Spleen (tissue), 11 donors: ENCODE measurements around the gene LRRC8B. TPM values are rescaled to one million over a fixed set of nuclear protein-coding genes. Genes with fewer than 3 reads are reported as not detected.

Experiments used
- DNase-seq: peaks from one replicate; pipeline ENCODE4 v3.0.0-alpha.2; 2020
- H3K27ac ChIP-seq, 8 donors: fragments of 200-600 bp; sonication (generic) in 7 of 8; 1 replicate in 4 of 8; 2 replicates in 4 of 8; pipeline versions ENCODE4 v1.5.0 to v1.8.0; 2016 to 2021; ENCODE audit warnings: inconsistent platforms in 4 of 8, mild to moderate bottlenecking in 4 of 8, moderate library complexity in 1 of 8
- H3K27me3 ChIP-seq, 7 donors: fragments of 200-600 bp; sonication (generic) in 6 of 7; replicated peaks in 1 of 7; 1 replicate in 4 of 7; 2 replicates in 3 of 7; pipeline versions ENCODE4 v1.5.0 to v1.8.0; 2016 to 2021; ENCODE audit warnings: inconsistent platforms in 3 of 7, mild to moderate bottlenecking in 1 of 7
- H3K36me3 ChIP-seq, 6 donors: fragments of 200-600 bp; sonication (generic) in 5 of 6; 1 replicate in 4 of 6; 2 replicates in 2 of 6; pipeline versions ENCODE4 v1.5.0 to v1.8.0; 2016 to 2021; ENCODE audit warnings: inconsistent platforms in 2 of 6
- H3K4me1 ChIP-seq, 6 donors: fragments of 200-600 bp; sonication (generic) in 5 of 6; 1 replicate in 3 of 6; 2 replicates in 3 of 6; pipeline versions ENCODE4 v1.5.0 to v1.8.0; 2016 to 2021; ENCODE audit warnings: inconsistent platforms in 3 of 6
- H3K4me3 ChIP-seq, 8 donors: fragments of 200-600 bp; sonication (generic) in 7 of 8; 1 replicate in 4 of 8; 2 replicates in 4 of 8; pipeline versions ENCODE4 v1.5.0 to v1.8.0; 2016 to 2021; ENCODE audit warnings: inconsistent platforms in 4 of 8, mild to moderate bottlenecking in 4 of 8, moderate library complexity in 2 of 8
- H3K9me3 ChIP-seq, 8 donors: fragments of 200-600 bp; sonication (generic) in 7 of 8; 1 replicate in 4 of 8; 2 replicates in 4 of 8; pipeline versions ENCODE4 v1.5.0 to v1.8.0; 2016 to 2021; ENCODE audit warnings: inconsistent platforms in 4 of 8
- CTCF ChIP-seq, 11 experiments: fragments of 200-600 bp in 7 of 11; fragments of 450-650 bp in 4 of 11; sonication (generic) in 4 of 11; IDR thresholded peaks in 8 of 11; conservative IDR thresholded peaks in 3 of 11; 1 replicate in 7 of 11; 2 replicates in 4 of 11; pipeline versions ENCODE4 v1.4.0 to v1.8.0; 2016 to 2021; ENCODE audit warnings: antibody characterized with exemption in 11 of 11, inconsistent platforms in 4 of 11, mild to moderate bottlenecking in 1 of 11
- POLR2A ChIP-seq, 3 donors: fragments of 450-650 bp; IDR thresholded peaks; one replicate each; pipeline ENCODE4 v1.5.1; 2017; ENCODE audit warnings: antibody characterized with exemption in 3 of 3, mild to moderate bottlenecking in 1 of 3
- POLR2AphosphoS5 ChIP-seq, 3 donors: sonication (generic); formaldehyde crosslinking; IDR thresholded peaks; one replicate each; pipeline ENCODE4 v1.5.1; 2017; ENCODE audit warnings: antibody characterized with exemption in 3 of 3
- WGBS, 5 donors: extraction: QIAGEN DNeasy Blood & Tissue Kit in 3 of 5; methylation state at CpG; one replicate each; pipeline versions ENCODE4 v1.1.5 to v1.1.7; 2013 to 2018; 5-methylcytosine and 5-hydroxymethylcytosine counted together
- intact Hi-C: fragments of 100-400 bp; cut with DNase I; formaldehyde crosslinking; loops from one replicate; pipeline ENCODE4 v1.15.0; 2023; ENCODE audit warnings: low total_unique reads
- polyA plus RNA-seq, 3 donors: library from polyadenylated mRNA; stranded (reverse); fragments of 200-250 nt; gene quantifications; one replicate each; pipeline ENCODE4 v1.2.1, GENCODE V29; 2013
- total RNA-seq, 7 donors: library from RNA; depleted of rRNA in 3 of 7; stranded (reverse); fragments of >200 nt in 3 of 7; fragmentation: NEBNext Ultra II Directional in 4 of 7; extraction: Animal tissue kit (Norgen Biotek cat#: 25700) in 4 of 7; gene quantifications; one replicate each; pipeline versions ENCODE4 v1.1.0 to v1.2.1, GENCODE V29; 2016 to 2021
- donor health status: healthy with polysubstance abuse.
- donor health status: DM: no; HTN: no; CAD: no; lungs with moderate emphysema.
- donor health status: DM: no; HTN: no; CAD: no.
- donor health status: Bipolar disorder and iron deficiency.
- donor health status: healthy.
- donor health status: DM: no; HTN: no; CAD: no.
- donor health status: DM: yes; HTN: yes; CAD: no.

The LRRC8B gene
- total and polyA plus RNA-seq, 10 donors, result 1.7 to 22.5 (median 13.1) TPM

GRCh38 chr1:89566761-89567174 lies 42.1 kb downstream of the LRRC8B start:
- TF ChIP-seq POLR2AphosphoS5 (IDR thresholded peaks at IDR 0.05) (peak in 1 of 3 donors; percentile 68), POLR2A (IDR thresholded peaks at IDR 0.05) (no peak), CTCF (IDR thresholded peaks at IDR 0.05 in 8 of 11, conservative IDR thresholded peaks at IDR 0.05 in 3 of 11) (no peak)
- intact Hi-C loops, result no loop called here
- Histone ChIP-seq H3K4me3 (no peak overlapping the region), H3K36me3 (peaks cover 0 to 23% (median 0%) of the 10 kb centered on the region in 6 donors), H3K27ac (peak overlapping the region in 7 of 8 donors; percentile 33 to 73 (median 57)), H3K27me3 (no peaks in the 10 kb centered on the region), H3K4me1 (peaks cover 0 to 24% (median 8%) of the 10 kb centered on the region in 6 donors), H3K9me3 (peaks cover 0 to 17% (median 0%) of the 10 kb centered on the region in 8 donors)
- DNase-seq, result peak; percentile 73
- 38 to 60% (median 42%) methylated on average over 6 of the region's 6 CpGs for WGBS, 5 donors

- peak overlapping the region in 5 of 8 donors; percentile 54 to 73 (median 66) for H3K27ac ChIP-seq
- no peak for TF ChIP-seq POLR2AphosphoS5 (IDR thresholded peaks at IDR 0.05)
- TF ChIP-seq CTCF (IDR thresholded peaks at IDR 0.05 in 8 of 11, conservative IDR thresholded peaks at IDR 0.05 in 3 of 11), result no peak
- TF ChIP-seq POLR2A (IDR thresholded peaks at IDR 0.05), result no peak
- 58 to 82% (median 65%) methylated on average over 3 of the region's 3 CpGs for WGBS, 5 donors
- intact Hi-C loops, result no loop called here
- no peak overlapping the region for H3K4me3 ChIP-seq
- DNase-seq, result no peak
- H3K4me1 ChIP-seq, result peaks cover 0 to 24% (median 8%) of the 10 kb centered on the region in 6 donors
- peaks cover 0 to 17% (median 0%) of the 10 kb centered on the region in 8 donors for H3K9me3 ChIP-seq
- H3K36me3 ChIP-seq, result peaks cover 0 to 23% (median 0%) of the 10 kb centered on the region in 6 donors
- H3K27me3 ChIP-seq, result no peaks in the 10 kb centered on the region
These were observed 43.2 kb downstream of the LRRC8B start for GRCh38 chr1:89567797-89568196.

GRCh38 chr1:89573410-89573809 lies 48.8 kb downstream of the LRRC8B start:
- Histone ChIP-seq H3K27me3 (no peaks in the 10 kb centered on the region), H3K9me3 (peaks cover 0 to 17% (median 0%) of the 10 kb centered on the region in 8 donors), H3K4me3 (no peak overlapping the region), H3K4me1 (peaks cover 0 to 6% (median 0%) of the 10 kb centered on the region in 6 donors), H3K27ac (no peak overlapping the region), H3K36me3 (peaks cover 0 to 41% (median 0%) of the 10 kb centered on the region in 6 donors)
- intact Hi-C loops, result no loop called here
- no peak for TF ChIP-seq POLR2AphosphoS5 (IDR thresholded peaks at IDR 0.05)
- TF ChIP-seq POLR2A (IDR thresholded peaks at IDR 0.05), result no peak
- no peak for TF ChIP-seq CTCF (IDR thresholded peaks at IDR 0.05 in 8 of 11, conservative IDR thresholded peaks at IDR 0.05 in 3 of 11)
- DNase-seq, result no peak

- Histone ChIP-seq H3K9me3 (peaks cover 0 to 14% (median 0%) of the 10 kb centered on the region in 8 donors), H3K27me3 (no peaks in the 10 kb centered on the region), H3K36me3 (peaks cover 0 to 33% (median 0%) of the 10 kb centered on the region in 6 donors), H3K27ac (peak overlapping the region in 1 of 8 donors; percentile 43), H3K4me1 (peaks cover 0 to 14% (median 0%) of the 10 kb centered on the region in 6 donors), H3K4me3 (no peak overlapping the region)
- intact Hi-C loops, result no loop called here
- 60 to 88% (median 80%) methylated on average over 4 of the region's 4 CpGs for WGBS, 5 donors
- no peak for TF ChIP-seq CTCF (IDR thresholded peaks at IDR 0.05 in 8 of 11, conservative IDR thresholded peaks at IDR 0.05 in 3 of 11)
- no peak for TF ChIP-seq POLR2A (IDR thresholded peaks at IDR 0.05)
- TF ChIP-seq POLR2AphosphoS5 (IDR thresholded peaks at IDR 0.05), result no peak
- DNase-seq, result no peak
These were observed 50.0 kb downstream of the LRRC8B start for GRCh38 chr1:89574621-89575020.
